Spleen (tissue), 11 donors: ENCODE results near the gene WDR74. TPM values are rescaled to one million over a fixed set of nuclear protein-coding genes. Genes with fewer than 3 reads are reported as not detected.
A peak's percentile ranks its signal among the peaks of the same experiment; 100 is the strongest.

Source experiments
- DNase-seq: peaks from one replicate; pipeline ENCODE4 v3.0.0-alpha.2; 2020
- H3K27ac ChIP-seq, 8 donors: fragments of 200-600 bp; sonication (generic) in 7 of 8; 1 replicate in 4 of 8; 2 replicates in 4 of 8; pipeline versions ENCODE4 v1.5.0 to v1.8.0; 2016 to 2021; ENCODE audit warnings: inconsistent platforms in 4 of 8, mild to moderate bottlenecking in 4 of 8, moderate library complexity in 1 of 8
- H3K27me3 ChIP-seq, 7 donors: fragments of 200-600 bp; sonication (generic) in 6 of 7; replicated peaks in 1 of 7; 1 replicate in 4 of 7; 2 replicates in 3 of 7; pipeline versions ENCODE4 v1.5.0 to v1.8.0; 2016 to 2021; ENCODE audit warnings: inconsistent platforms in 3 of 7, mild to moderate bottlenecking in 1 of 7
- H3K36me3 ChIP-seq, 6 donors: fragments of 200-600 bp; sonication (generic) in 5 of 6; 1 replicate in 4 of 6; 2 replicates in 2 of 6; pipeline versions ENCODE4 v1.5.0 to v1.8.0; 2016 to 2021; ENCODE audit warnings: inconsistent platforms in 2 of 6
- H3K4me1 ChIP-seq, 6 donors: fragments of 200-600 bp; sonication (generic) in 5 of 6; 1 replicate in 3 of 6; 2 replicates in 3 of 6; pipeline versions ENCODE4 v1.5.0 to v1.8.0; 2016 to 2021; ENCODE audit warnings: inconsistent platforms in 3 of 6
- H3K4me3 ChIP-seq, 8 donors: fragments of 200-600 bp; sonication (generic) in 7 of 8; 1 replicate in 4 of 8; 2 replicates in 4 of 8; pipeline versions ENCODE4 v1.5.0 to v1.8.0; 2016 to 2021; ENCODE audit warnings: inconsistent platforms in 4 of 8, mild to moderate bottlenecking in 4 of 8, moderate library complexity in 2 of 8
- H3K9me3 ChIP-seq, 8 donors: fragments of 200-600 bp; sonication (generic) in 7 of 8; 1 replicate in 4 of 8; 2 replicates in 4 of 8; pipeline versions ENCODE4 v1.5.0 to v1.8.0; 2016 to 2021; ENCODE audit warnings: inconsistent platforms in 4 of 8
- CTCF ChIP-seq, 11 experiments: fragments of 200-600 bp in 7 of 11; fragments of 450-650 bp in 4 of 11; sonication (generic) in 4 of 11; IDR thresholded peaks in 8 of 11; conservative IDR thresholded peaks in 3 of 11; 1 replicate in 7 of 11; 2 replicates in 4 of 11; pipeline versions ENCODE4 v1.4.0 to v1.8.0; 2016 to 2021; ENCODE audit warnings: antibody characterized with exemption in 11 of 11, inconsistent platforms in 4 of 11, mild to moderate bottlenecking in 1 of 11
- POLR2A ChIP-seq, 3 donors: fragments of 450-650 bp; IDR thresholded peaks; one replicate each; pipeline ENCODE4 v1.5.1; 2017; ENCODE audit warnings: antibody characterized with exemption in 3 of 3, mild to moderate bottlenecking in 1 of 3
- POLR2AphosphoS5 ChIP-seq, 3 donors: sonication (generic); formaldehyde crosslinking; IDR thresholded peaks; one replicate each; pipeline ENCODE4 v1.5.1; 2017; ENCODE audit warnings: antibody characterized with exemption in 3 of 3
- WGBS, 5 donors: extraction: QIAGEN DNeasy Blood & Tissue Kit in 3 of 5; methylation state at CpG; one replicate each; pipeline versions ENCODE4 v1.1.5 to v1.1.7; 2013 to 2018; 5-methylcytosine and 5-hydroxymethylcytosine counted together
- intact Hi-C: fragments of 100-400 bp; cut with DNase I; formaldehyde crosslinking; loops from one replicate; pipeline ENCODE4 v1.15.0; 2023; ENCODE audit warnings: low total_unique reads
- polyA plus RNA-seq, 3 donors: library from polyadenylated mRNA; stranded (reverse); fragments of 200-250 nt; gene quantifications; one replicate each; pipeline ENCODE4 v1.2.1, GENCODE V29; 2013
- total RNA-seq, 7 donors: library from RNA; depleted of rRNA in 3 of 7; stranded (reverse); fragments of >200 nt in 3 of 7; fragmentation: NEBNext Ultra II Directional in 4 of 7; extraction: Animal tissue kit (Norgen Biotek cat#: 25700) in 4 of 7; gene quantifications; one replicate each; pipeline versions ENCODE4 v1.1.0 to v1.2.1, GENCODE V29; 2016 to 2021
- donor health status: healthy with polysubstance abuse.
- donor health status: DM: no; HTN: no; CAD: no; lungs with moderate emphysema.
- donor health status: DM: no; HTN: no; CAD: no.
- donor health status: Bipolar disorder and iron deficiency.
- donor health status: healthy.
- donor health status: DM: no; HTN: no; CAD: no.
- donor health status: DM: yes; HTN: yes; CAD: no.

Gene WDR74
- total and polyA plus RNA-seq, 10 donors = 29.0 to 66.2 (median 50.1) TPM

GRCh38 chr11:62801071-62801470 lies 38.3 kb downstream of the WDR74 start:
- TF ChIP-seq POLR2A (IDR thresholded peaks at IDR 0.05) = no peak
- TF ChIP-seq POLR2AphosphoS5 (IDR thresholded peaks at IDR 0.05) = no peak
- no peak for TF ChIP-seq CTCF (IDR thresholded peaks at IDR 0.05 in 8 of 11, conservative IDR thresholded peaks at IDR 0.05 in 3 of 11)
- 76 to 84% (median 80%) methylated on average over 4 of the region's 4 CpGs for whole genome bisulfite sequencing, 5 donors
- Histone ChIP-seq H3K4me1 (peaks cover 9 to 48% (median 30%) of the 10 kb centered on the region in 6 donors), H3K9me3 (no peaks in the 10 kb centered on the region), H3K27me3 (no peaks in the 10 kb centered on the region), H3K27ac (no peak overlapping the region), H3K4me3 (no peak overlapping the region), H3K36me3 (peaks cover 13 to 78% (median 75%) of the 10 kb centered on the region in 6 donors)
- DNase-seq = no peak
- intact Hi-C loops = no loop called here

- H3K36me3 ChIP-seq = peaks cover 13 to 94% (median 91%) of the 10 kb centered on the region in 6 donors
- intact Hi-C loops = no loop called here
- H3K9me3 ChIP-seq = no peaks in the 10 kb centered on the region
- 93 to 98% (median 95%) methylated on average over 10 of the region's 10 CpGs for WGBS, 5 donors
- H3K4me1 ChIP-seq = peaks cover 8 to 38% (median 22%) of the 10 kb centered on the region in 6 donors
- no peak for TF ChIP-seq POLR2A (IDR thresholded peaks at IDR 0.05)
- TF ChIP-seq CTCF (IDR thresholded peaks at IDR 0.05 in 8 of 11, conservative IDR thresholded peaks at IDR 0.05 in 3 of 11) = no peak
- TF ChIP-seq POLR2AphosphoS5 (IDR thresholded peaks at IDR 0.05) = peak in 1 of 3 donors; percentile 46
- H3K27me3 ChIP-seq = no peaks in the 10 kb centered on the region
- no peak overlapping the region for H3K27ac ChIP-seq
- H3K4me3 ChIP-seq = no peak overlapping the region
- no peak for DNase-seq
These were observed 39.9 kb downstream of the WDR74 start for GRCh38 chr11:62799486-62799885.

GRCh38 chr11:62796281-62796680 lies 43.1 kb downstream of the WDR74 start:
- Histone ChIP-seq H3K9me3 (no peaks in the 10 kb centered on the region), H3K4me3 (no peak overlapping the region), H3K4me1 (peaks cover 9 to 28% (median 20%) of the 10 kb centered on the region in 6 donors), H3K27me3 (no peaks in the 10 kb centered on the region), H3K27ac (no peak overlapping the region), H3K36me3 (peaks cover 11 to 94% (median 91%) of the 10 kb centered on the region in 6 donors)
- TF ChIP-seq CTCF (IDR thresholded peaks at IDR 0.05 in 8 of 11, conservative IDR thresholded peaks at IDR 0.05 in 3 of 11) = no peak
- TF ChIP-seq POLR2AphosphoS5 (IDR thresholded peaks at IDR 0.05) = no peak
- 89 to 96% (median 93%) methylated on average over 7 of the region's 7 CpGs for WGBS, 5 donors
- no peak for DNase-seq
- intact Hi-C loops = no loop called here

- Histone ChIP-seq H3K4me1 (peaks cover 19 to 42% (median 38%) of the 10 kb centered on the region in 6 donors), H3K9me3 (no peaks in the 10 kb centered on the region), H3K4me3 (no peak overlapping the region), H3K27ac (no peak overlapping the region), H3K27me3 (no peaks in the 10 kb centered on the region), H3K36me3 (peaks cover 3 to 89% (median 85%) of the 10 kb centered on the region in 6 donors)
- WGBS, 5 donors = 68 to 92% (median 82%) methylated on average over 8 of the region's 8 CpGs
- intact Hi-C loops = no loop called here
- no peak for DNase-seq
- TF ChIP-seq POLR2A (IDR thresholded peaks at IDR 0.05) (no peak), POLR2AphosphoS5 (IDR thresholded peaks at IDR 0.05) (no peak), CTCF (IDR thresholded peaks at IDR 0.05 in 8 of 11, conservative IDR thresholded peaks at IDR 0.05 in 3 of 11) (no peak)
These were observed 45.1 kb downstream of the WDR74 start for GRCh38 chr11:62794201-62794775.
